Gastroesophageal sphincter (tissue), 3 donors: Measurements from ENCODE around the gene CAPZB.

Experiments
- CTCF ChIP-seq, 4 experiments: fragments of 200-600 bp in 2 of 4; fragments of 450-650 bp in 2 of 4; sonication (generic) in 1 of 4; IDR thresholded peaks; one replicate each; pipeline ENCODE4 v1.5.1; 2017 to 2019; ENCODE audit warnings: antibody characterized with exemption in 4 of 4, mild to moderate bottlenecking in 2 of 4, moderate library complexity in 2 of 4
- EP300 ChIP-seq: sonication (generic); formaldehyde crosslinking; IDR thresholded peaks from one replicate; pipeline ENCODE4 v1.6.1; 2017; ENCODE audit warnings: antibody characterized with exemption, mild to moderate bottlenecking
- POLR2A ChIP-seq, 2 donors: fragments of 450-650 bp; IDR thresholded peaks; one replicate each; pipeline ENCODE4 v1.6.1; 2017; ENCODE audit warnings: antibody characterized with exemption in 2 of 2, mild to moderate bottlenecking in 2 of 2, moderate library complexity in 1 of 2
- POLR2AphosphoS5 ChIP-seq: sonication (generic); formaldehyde crosslinking; IDR thresholded peaks from one replicate; pipeline ENCODE4 v1.6.1; 2017; ENCODE audit warnings: antibody characterized with exemption

DNA sequence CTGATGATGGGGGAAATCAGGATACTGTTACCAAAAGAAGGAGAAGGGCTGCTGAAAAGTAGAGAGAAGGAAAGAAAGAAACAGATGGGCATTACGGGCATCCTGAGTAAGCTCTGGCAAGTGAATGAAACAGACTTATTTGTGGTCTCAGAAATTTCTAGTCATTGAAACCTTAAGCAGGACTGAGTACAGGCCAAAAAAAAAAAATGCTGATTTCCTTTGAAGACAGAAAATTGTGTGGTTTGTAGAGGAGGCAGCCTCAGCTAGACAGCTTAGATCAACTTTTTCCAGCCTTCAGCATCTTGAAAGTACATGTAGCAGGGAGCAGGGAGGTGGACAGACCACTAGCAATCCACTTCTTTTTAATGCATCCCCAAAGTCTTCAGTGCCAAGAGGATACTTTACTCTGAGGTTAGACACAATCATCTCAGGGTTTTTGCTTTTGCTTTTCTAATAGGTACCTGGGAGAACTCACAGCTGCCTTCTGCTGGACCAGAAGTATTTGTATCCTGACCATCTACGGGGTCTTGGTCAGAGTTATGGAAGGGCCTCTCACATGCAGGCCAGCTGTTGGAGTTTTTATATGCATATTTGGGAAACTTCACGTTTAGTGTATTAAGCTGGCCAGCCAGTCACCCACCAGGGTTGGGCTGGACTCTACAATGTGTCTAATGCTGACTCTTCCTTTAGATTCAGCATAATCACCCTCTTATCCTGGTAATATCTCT lies 10.6 kb upstream of the CAPZB start:
- TF ChIP-seq CTCF (IDR thresholded peaks at IDR 0.05), result no peak
- TF ChIP-seq POLR2A (IDR thresholded peaks at IDR 0.05), result no peak
- no peak for TF ChIP-seq POLR2AphosphoS5
- no peak for TF ChIP-seq EP300
